Measurements from ENCODE around the gene GLI1.

Gene GLI1

GRCh38 chr12:57461917-57462250 is 2.3 kb downstream of the GLI1 start:
- DNase-seq, result no peak

- DNase-seq, result peak; percentile 89
Observed at GRCh38 chr12:57462251-57462911, 2.8 kb downstream of the GLI1 start.

GRCh38 chr12:57462912-57463253 is 3.3 kb downstream of the GLI1 start:
- no peak for DNase-seq

- no peak for DNase-seq
Observed at GRCh38 chr12:57464569-57464968, 5.0 kb downstream of the GLI1 start.

- no peak for DNase-seq
Observed at GRCh38 chr12:57465030-57465746, 5.6 kb downstream of the GLI1 start.

- no peak for DNase-seq
Observed at GRCh38 chr12:57465747-57466505, 6.3 kb downstream of the GLI1 start.

GRCh38 chr12:57467212-57467874 is 7.8 kb downstream of the GLI1 start:
- no peak for DNase-seq

GRCh38 chr12:57467915-57468314 is 8.3 kb downstream of the GLI1 start:
- DNase-seq, result no peak

- DNase-seq, result no peak
Observed at GRCh38 chr12:57469296-57470164, 9.9 kb downstream of the GLI1 start.

GRCh38 chr12:57470286-57470969 is 10.8 kb downstream of the GLI1 start:
- DNase-seq, result no peak

- DNase-seq, result no peak
Observed at GRCh38 chr12:57470970-57471656, 11.5 kb downstream of the GLI1 start.

- no peak for DNase-seq
Observed at GRCh38 chr12:57471661-57472060, 12.1 kb downstream of the GLI1 start.

- no peak for DNase-seq
Observed at GRCh38 chr12:57472391-57472790, 12.8 kb downstream of the GLI1 start.

GRCh38 chr12:57473392-57473791 is 13.8 kb downstream of the GLI1 start:
- DNase-seq, result no peak

GRCh38 chr12:57473886-57474285 is 14.3 kb downstream of the GLI1 start:
- no peak for DNase-seq

- DNase-seq, result no peak
Observed at GRCh38 chr12:57474430-57474829, 14.8 kb downstream of the GLI1 start.

- no peak for DNase-seq
Observed at GRCh38 chr12:57474862-57475261, 15.3 kb downstream of the GLI1 start.

- peak; percentile 38 for DNase-seq
Observed at GRCh38 chr12:57475271-57476161, 15.9 kb downstream of the GLI1 start.

GRCh38 chr12:57476162-57476992 is 16.8 kb downstream of the GLI1 start:
- no peak for DNase-seq
